PC-9 (cell line): ENCODE measurements around the gene OAT. TPM values are rescaled to one million over a fixed set of nuclear protein-coding genes. Genes with fewer than 3 reads are reported as not detected.

Source experiments
- BruUV-seq: library from RNA; stranded (reverse); fragments of 400-500 nt; replicated peaks from 2 replicates; lab custom pipeline; 2021; lab: Mats Ljungman, UMichigan
- CTCF ChIA-PET: fragments of 300-600 bp; sonication (Branson Sonifier 250); formaldehyde crosslinking; loops from one replicate; lab custom pipeline; 2022; ENCODE audit warnings: antibody characterized with exemption; lab: Charles Lee
- POLR2A ChIA-PET: fragments of 300-600 bp; sonication (Branson Sonifier 250); formaldehyde crosslinking; loops from one replicate; lab custom pipeline; 2022; ENCODE audit warnings: antibody characterized with exemption; ENCODE audit not compliant: unreplicated experiment; lab: Charles Lee
- DNase-seq, 2 experiments: peaks; one replicate each; pipeline versions ENCODE4 v3.0.0 to v3.0.0-alpha.2; 2015 to 2022; ENCODE audit warnings: mixed read lengths in 1 of 2
- H2AFZ ChIP-seq: fragments of 200-600 bp; sonication (generic); 2 replicates; pipeline ENCODE4 v1.8.1; 2017; ENCODE audit warnings: antibody characterized with exemption
- H3F3A ChIP-seq: fragments of 200-600 bp; sonication (generic); 2 replicates; pipeline ENCODE4 v1.8.1; 2017; ENCODE audit warnings: antibody characterized with exemption, mild to moderate bottlenecking, low read depth; ENCODE audit not compliant: insufficient read depth
- H3K27ac ChIP-seq: fragments of 200-600 bp; sonication (generic); 2 replicates; pipeline ENCODE4 v1.6.1; 2016; ENCODE audit warnings: mixed run types
- H3K27me3 ChIP-seq: fragments of 200-600 bp; sonication (generic); 2 replicates; pipeline ENCODE4 v1.6.1; 2016; ENCODE audit warnings: low read depth, mixed run types; ENCODE audit not compliant: insufficient read depth
- H3K36me3 ChIP-seq: fragments of 200-600 bp; sonication (generic); 2 replicates; pipeline ENCODE4 v1.6.1; 2016; ENCODE audit warnings: low read depth, mixed run types
- H3K4me1 ChIP-seq: fragments of 200-600 bp; sonication (generic); replicated peaks from 2 replicates; pipeline ENCODE4 v1.6.1; 2016; ENCODE audit warnings: mixed run types; ENCODE audit not compliant: insufficient read depth
- H3K4me2 ChIP-seq: fragments of 200-600 bp; sonication (generic); 2 replicates; pipeline ENCODE4 v1.6.1; 2017; ENCODE audit warnings: mixed run types
- H3K4me3 ChIP-seq: fragments of 200-600 bp; sonication (generic); 2 replicates; pipeline ENCODE4 v1.6.1; 2016; ENCODE audit warnings: mixed run types
- H3K79me2 ChIP-seq: fragments of 200-600 bp; sonication (generic); 2 replicates; pipeline ENCODE4 v1.6.1; 2017; ENCODE audit warnings: low read depth, mixed run types
- H3K9me2 ChIP-seq: fragments of 200-600 bp; sonication (generic); 2 replicates; pipeline ENCODE4 v1.8.1; 2017; ENCODE audit warnings: mild to moderate bottlenecking; ENCODE audit not compliant: insufficient read depth
- H3K9me3 ChIP-seq: fragments of 200-600 bp; sonication (generic); 2 replicates; pipeline ENCODE4 v1.8.1; 2016; ENCODE audit warnings: low read depth; ENCODE audit not compliant: insufficient read depth
- H4K20me1 ChIP-seq: fragments of 200-600 bp; sonication (generic); 2 replicates; pipeline ENCODE4 v1.8.1; 2017; ENCODE audit not compliant: insufficient read depth
- EZH2 ChIP-seq: fragments of 200-600 bp; sonication (generic); IDR thresholded peaks from 2 replicates; pipeline ENCODE4 v1.8.0; 2017; ENCODE audit warnings: antibody characterized with exemption, low read depth
- intact Hi-C: fragments of 100-400 bp; cut with micrococcal nuclease; formaldehyde crosslinking; loops from one replicate; pipeline ENCODE4 v1.10.0; 2022; ENCODE audit not compliant: unreplicated experiment
- total RNA-seq: library from RNA; stranded (reverse); gene quantifications from 2 replicates; pipeline ENCODE4 v1.2.3, GENCODE V29; 2021
- TF ChIP-seq, protein P1 (sequence below): fragments of 200-600 bp; sonication (generic); conservative IDR thresholded peaks from 2 replicates; pipeline ENCODE4 v1.6.1; 2017; ENCODE audit warnings: mixed run types, antibody characterized with exemption, mild to moderate bottlenecking, moderate library complexity

Gene OAT
- total RNA-seq, 1 experiment from 2014 or later: 130 TPM

DNA sequence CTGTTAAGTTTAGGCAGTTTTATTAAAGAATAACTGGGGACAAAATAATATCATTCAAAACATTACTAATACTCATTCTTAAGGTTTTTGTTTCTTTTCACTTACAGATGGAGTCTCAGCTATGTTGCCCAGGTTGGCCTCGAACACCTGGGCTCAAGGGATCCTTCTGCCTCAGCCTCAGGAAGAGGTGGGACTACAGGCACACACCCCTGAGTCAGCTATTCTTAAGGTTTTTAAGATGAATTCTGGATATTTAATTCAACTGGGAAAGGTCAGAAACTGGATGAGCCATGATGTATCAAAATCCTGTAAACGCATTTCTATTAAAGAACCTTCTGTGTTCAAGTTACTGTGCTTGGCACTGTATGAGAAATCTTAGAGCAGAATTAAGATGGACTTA is 3.5 kb downstream of the OAT start:
- Histone ChIP-seq H3K9me3 (no peaks in the 10 kb centered on the region), H3K27ac (no peak overlapping the region), H4K20me1 (peaks cover 3% of the 10 kb centered on the region; the same call in 1 of the 2 replicates), H3K4me2 (peak overlapping the region; percentile 88; the same call in 1 of the 2 replicates), H3K27me3 (no peaks in the 10 kb centered on the region), H3K36me3 (no peaks in the 10 kb centered on the region), H3K79me2 (peaks cover 65% of the 10 kb centered on the region), H3K4me1 (peaks cover 18% of the 10 kb centered on the region; the same call in 1 of the 2 replicates), H3K4me3 (no peak overlapping the region), H3K9me2 (no peaks in the 10 kb centered on the region), H3F3A (no peaks in the 10 kb centered on the region), H2AFZ (no peak overlapping the region)
- no peak for DNase-seq
- POLR2A ChIA-PET: no interaction called here
- CTCF ChIA-PET: no interaction called here
- intact Hi-C loops: loop anchor here (5.0 to 10.0 kb wide), 3 partner anchors 87 to 330 kb away; partner anchors contain the start of gene FAM53B
- TF ChIP-seq, protein P1, sequence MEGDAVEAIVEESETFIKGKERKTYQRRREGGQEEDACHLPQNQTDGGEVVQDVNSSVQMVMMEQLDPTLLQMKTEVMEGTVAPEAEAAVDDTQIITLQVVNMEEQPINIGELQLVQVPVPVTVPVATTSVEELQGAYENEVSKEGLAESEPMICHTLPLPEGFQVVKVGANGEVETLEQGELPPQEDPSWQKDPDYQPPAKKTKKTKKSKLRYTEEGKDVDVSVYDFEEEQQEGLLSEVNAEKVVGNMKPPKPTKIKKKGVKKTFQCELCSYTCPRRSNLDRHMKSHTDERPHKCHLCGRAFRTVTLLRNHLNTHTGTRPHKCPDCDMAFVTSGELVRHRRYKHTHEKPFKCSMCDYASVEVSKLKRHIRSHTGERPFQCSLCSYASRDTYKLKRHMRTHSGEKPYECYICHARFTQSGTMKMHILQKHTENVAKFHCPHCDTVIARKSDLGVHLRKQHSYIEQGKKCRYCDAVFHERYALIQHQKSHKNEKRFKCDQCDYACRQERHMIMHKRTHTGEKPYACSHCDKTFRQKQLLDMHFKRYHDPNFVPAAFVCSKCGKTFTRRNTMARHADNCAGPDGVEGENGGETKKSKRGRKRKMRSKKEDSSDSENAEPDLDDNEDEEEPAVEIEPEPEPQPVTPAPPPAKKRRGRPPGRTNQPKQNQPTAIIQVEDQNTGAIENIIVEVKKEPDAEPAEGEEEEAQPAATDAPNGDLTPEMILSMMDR: no peak
- TF ChIP-seq EZH2: no peak
- BruUV-seq: no TSS peak

DNA sequence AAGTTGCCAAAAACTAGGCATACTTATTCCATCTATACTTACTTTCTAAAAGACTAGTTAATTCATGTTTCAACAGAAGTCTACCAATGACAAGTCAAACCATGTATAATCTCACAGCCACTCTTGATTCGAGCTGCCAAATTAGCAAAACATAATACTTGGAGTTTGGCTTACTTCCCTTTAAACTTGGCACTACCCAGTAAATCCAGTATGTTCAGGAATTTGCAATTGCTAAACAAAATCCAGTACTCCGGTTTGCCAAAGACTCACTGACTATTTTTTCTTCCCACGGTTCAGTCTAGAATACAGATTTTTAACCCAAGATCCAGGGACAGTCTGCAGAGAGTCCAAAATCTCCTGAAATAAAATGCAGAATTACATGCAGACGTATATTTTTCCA is 4.6 kb downstream of the OAT start:
- BruUV-seq: no TSS peak
- Histone ChIP-seq H2AFZ (no peak overlapping the region), H3K36me3 (0 out of 2 replicates have a peak, but pooled peaks cover under 1% of the 10 kb centered on the region), H3K9me3 (no peaks in the 10 kb centered on the region), H3K79me2 (peaks cover 71% of the 10 kb centered on the region), H3K9me2 (no peaks in the 10 kb centered on the region), H3F3A (no peaks in the 10 kb centered on the region), H3K27me3 (no peaks in the 10 kb centered on the region), H3K4me1 (peaks cover 18% of the 10 kb centered on the region; the same call in 1 of the 2 replicates), H3K4me2 (no peak overlapping the region), H4K20me1 (peaks cover 3% of the 10 kb centered on the region; the same call in 1 of the 2 replicates), H3K27ac (no peak overlapping the region), H3K4me3 (no peak overlapping the region)
- no peak for DNase-seq
- no peak for TF ChIP-seq EZH2
- TF ChIP-seq, protein P1: no peak
- intact Hi-C loops: loop anchor here (10.0 kb wide), 1 partner anchor 331 kb away; the partner anchor contains the start of gene FAM53B
- CTCF ChIA-PET: no interaction called here
- POLR2A ChIA-PET: interaction anchor here (0.6 kb wide), 1 partner anchor 172 kb away, joined by 4 read pairs; no protein-coding TSS in a partner anchor

DNA sequence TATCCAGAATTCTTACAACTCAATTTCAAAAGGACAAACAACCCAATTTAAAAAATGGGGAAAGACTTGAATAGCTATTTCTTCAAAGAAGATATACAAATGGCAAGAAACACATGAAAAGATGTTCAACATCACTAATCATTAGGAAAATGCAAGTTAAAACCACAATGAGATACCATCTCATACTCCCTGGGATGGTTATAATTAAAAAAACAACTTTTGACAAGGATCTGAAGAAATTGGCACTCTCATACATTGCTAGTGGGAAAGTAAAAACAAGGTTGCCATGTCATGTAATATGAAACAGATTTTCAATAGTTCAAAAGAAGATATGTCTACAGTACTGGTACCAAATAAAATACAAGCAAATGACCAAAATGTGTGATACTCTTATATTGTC is 9.0 kb downstream of the OAT start:
- Histone ChIP-seq H3K4me1 (no peaks in the 10 kb centered on the region), H3K4me2 (no peak overlapping the region), H3K4me3 (no peak overlapping the region), H2AFZ (no peak overlapping the region), H3K9me3 (no peaks in the 10 kb centered on the region), H3K79me2 (peaks cover 35% of the 10 kb centered on the region), H3K36me3 (peaks cover 8% of the 10 kb centered on the region; the same call in 1 of the 2 replicates), H3K9me2 (no peaks in the 10 kb centered on the region), H3F3A (no peaks in the 10 kb centered on the region), H3K27me3 (no peaks in the 10 kb centered on the region), H4K20me1 (peaks cover 3% of the 10 kb centered on the region; the same call in 1 of the 2 replicates), H3K27ac (no peak overlapping the region)
- ChIA-PET CTCF (no interaction called here), POLR2A (no interaction called here)
- no peak for DNase-seq
- intact Hi-C loops: loop anchor here (10.0 kb wide), 1 partner anchor 335 kb away; the partner anchor contains the start of gene FAM53B
- TF ChIP-seq, protein P1: no peak
- no peak for TF ChIP-seq EZH2
- no TSS peak for BruUV-seq
